GM15510 (cell line): ENCODE data around the gene TUBE1.

Experiments
- POLR2A ChIP-seq: IDR thresholded peaks from 3 replicates; pipeline ENCODE4 v1.6.1; 2011; ENCODE audit warnings: borderline replicate concordance; ENCODE audit not compliant: insufficient read length; ENCODE audit errors: extremely low read depth

TUBE1 gene

DNA sequence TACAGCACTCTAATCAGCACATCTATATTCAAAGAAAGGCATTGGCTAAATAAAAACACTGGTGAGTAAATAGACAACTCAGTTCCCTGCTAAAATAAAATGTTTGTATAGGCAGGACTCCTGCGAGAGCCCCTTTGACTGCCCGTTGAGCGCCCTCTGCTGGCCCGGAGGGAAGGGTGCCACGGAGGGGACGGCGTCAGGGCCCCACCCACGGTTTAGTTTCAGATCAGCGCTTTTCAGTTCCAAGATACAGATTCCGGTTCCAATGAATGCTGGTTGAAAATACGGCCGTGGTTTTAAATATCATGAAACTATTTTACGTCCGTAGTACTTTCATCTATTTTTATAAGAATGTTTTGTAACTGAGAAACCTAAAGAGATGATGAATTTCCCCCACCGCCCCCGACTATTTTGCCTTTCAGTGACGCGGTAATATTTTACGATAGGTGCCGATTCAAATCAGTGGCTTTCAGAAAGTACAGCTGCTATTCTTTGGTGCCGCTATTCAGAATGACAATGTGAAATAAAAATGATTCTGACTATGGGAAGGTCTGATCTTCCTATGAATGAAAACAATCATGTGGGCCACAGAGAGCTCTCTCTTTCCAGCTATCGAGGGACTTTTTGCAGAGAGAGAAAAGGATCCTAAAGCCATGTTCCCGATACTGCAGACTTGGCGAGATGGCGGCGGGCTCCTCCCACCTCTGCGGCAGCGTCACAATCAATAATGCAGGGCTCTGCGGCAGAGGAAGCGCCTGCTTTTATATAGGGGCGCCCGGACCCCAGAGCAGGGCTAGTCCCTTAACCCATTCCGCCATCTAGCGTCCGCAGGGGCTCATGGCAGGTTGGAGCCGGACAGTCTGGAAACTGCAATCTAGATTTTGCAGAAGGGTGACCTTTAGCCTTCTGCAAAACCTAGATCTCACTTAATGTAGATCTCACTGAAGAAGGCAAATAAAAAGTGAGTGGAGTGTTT is 44.0 kb downstream of the TUBE1 start:
- TF ChIP-seq POLR2A = no peak

DNA sequence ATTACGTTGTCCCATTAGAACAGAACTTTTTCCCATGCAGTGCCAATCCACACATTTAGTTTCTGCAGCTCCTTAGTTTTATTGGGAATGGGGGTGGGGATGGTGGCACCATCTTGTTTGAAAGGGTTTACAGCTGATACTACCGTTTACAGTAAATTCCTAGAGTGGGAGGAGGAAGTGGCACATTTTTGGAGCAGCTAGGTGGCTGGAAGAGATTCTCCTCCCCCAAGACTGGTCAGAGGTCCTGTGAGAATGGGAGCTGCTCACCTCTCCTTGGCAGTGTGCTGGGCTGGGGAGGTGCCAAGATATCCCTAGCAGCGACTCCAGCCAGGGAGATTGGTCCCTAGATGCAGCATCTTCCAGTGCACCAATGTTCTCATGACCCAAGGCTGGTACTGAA is 45.7 kb downstream of the TUBE1 start:
- TF ChIP-seq POLR2A = no peak

DNA sequence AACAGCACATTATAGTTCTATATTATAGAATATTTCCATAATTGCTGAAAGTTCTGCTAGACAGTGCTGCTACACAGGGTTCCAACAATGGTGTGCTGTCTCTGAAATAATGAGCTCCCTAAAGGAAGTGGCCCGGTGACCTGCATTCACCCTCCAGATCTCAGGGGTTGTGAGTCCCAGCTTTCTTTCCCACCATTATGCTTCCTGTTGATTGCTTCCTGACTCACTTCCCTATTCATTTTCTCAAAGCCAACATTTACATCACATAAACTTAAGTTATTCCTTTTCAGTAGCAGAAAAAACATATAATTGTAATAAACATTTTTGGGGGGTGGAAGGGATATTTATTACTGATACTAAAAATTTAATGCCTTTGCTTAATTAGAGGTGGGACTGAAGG is 46.3 kb downstream of the TUBE1 start:
- no peak for TF ChIP-seq POLR2A

DNA sequence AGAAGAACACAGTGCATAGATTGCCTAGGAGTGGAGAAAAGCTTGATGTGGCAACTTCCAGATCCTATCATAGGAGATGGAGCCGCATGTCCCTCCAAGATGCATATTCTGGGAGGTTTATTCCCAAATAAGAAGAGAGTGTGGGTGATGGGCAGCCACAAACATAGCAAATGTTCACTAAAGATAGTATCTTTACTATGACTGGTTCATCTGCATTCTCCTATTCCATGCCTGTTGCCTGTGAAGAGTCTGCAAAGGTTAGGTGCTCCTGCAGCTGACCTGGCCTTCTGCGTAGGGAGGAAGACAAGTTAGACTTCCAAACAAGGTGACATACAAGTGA is 47.9 kb downstream of the TUBE1 start:
- TF ChIP-seq POLR2A = no peak

DNA sequence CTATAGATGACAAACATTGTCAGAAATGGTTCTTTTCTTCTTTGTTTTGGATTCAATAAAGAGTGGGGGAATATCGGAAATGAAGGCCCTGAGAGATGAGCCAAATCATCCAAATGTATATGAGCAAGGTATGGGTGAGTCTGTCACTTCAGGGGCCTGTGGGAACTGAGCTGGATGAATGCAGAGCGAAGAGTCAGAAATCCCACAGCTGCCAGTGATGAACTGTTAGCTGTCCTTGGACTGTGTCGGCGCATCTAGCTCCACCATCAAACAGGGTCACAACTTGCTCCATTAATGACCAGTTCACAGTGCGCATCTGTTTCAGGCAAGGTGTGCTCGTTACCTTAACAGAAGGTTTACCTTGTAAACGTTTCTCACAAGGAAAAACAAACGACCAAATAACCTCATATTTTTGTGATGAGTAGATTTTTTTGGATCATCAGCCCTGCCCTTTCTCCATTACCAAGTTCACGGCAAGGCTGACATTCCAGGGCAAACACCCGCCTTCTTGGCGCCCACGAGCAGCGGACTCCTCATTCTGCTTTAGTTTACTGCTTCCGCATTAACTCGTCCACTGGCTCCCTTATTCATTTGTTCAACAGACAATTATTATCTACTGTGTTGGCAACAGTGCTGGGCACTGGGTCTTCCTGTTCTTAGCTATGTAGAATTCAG is 48.4 kb downstream of the TUBE1 start:
- no peak for TF ChIP-seq POLR2A

DNA sequence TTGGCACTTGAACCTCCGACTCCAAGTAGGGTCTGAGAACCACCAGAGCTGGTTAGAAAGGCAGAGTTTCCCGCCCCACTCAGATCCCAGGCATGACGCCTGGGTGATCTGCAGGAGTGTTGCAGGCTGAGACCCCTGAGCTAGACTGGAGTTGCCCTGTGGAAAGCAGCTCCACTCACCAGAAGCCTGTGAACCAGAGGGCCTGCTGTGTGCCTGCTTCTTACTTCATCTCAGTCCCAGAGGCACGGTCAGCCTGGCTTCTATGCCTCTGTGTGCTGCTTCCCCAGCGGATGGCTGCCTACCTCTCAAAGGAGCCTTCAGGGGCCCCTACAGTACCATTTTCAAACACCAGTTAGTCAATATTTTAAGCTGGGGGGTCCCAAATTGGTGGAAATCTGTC is 49.0 kb downstream of the TUBE1 start:
- no peak for TF ChIP-seq POLR2A

DNA sequence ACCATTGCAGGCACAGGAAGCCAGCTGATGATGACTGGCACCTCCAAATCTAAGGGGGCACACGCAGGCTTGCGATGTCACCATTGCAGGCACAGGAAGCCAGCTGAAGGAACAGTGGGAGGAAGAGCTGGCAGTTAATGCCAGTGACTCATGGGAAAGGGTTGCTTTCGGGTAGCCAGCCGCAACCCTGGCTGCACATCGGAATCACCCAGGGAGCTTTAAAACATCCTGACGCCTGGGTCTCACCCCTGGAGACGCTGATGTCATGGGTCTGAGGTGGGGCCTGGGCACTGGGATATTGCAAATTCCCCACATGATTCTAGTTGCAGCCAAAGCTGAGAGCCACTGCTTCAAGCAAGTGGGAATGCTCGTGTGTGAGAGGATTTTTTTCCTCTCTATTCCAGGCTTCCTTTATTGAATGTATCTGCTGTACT is 49.5 kb downstream of the TUBE1 start:
- TF ChIP-seq POLR2A = no peak

DNA sequence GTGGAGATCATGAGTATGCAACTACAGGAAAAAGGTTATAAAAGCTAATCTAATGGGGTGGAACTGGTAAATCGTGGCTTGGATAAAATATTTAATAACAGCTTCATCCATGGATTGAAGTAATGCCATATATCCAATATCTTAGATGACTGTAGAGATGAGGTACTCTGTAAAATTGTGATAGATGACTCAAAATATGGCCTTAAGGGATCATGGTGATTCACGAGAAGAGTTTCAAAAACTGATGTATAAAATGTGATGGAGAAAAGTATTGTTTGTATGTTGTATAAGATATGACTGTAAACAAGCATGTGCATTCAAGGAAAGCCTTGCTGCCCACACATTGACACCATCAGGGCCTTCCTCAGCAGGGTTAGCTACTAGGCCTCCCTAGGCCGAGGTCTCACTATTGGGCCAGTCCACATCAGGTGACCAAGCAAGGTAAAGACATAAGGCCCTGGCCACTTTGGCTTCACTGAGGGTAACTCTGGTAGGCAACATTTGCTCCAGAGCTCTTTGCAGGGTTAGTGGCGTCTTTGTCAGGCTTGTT is 51.1 kb downstream of the TUBE1 start:
- no peak for TF ChIP-seq POLR2A

DNA sequence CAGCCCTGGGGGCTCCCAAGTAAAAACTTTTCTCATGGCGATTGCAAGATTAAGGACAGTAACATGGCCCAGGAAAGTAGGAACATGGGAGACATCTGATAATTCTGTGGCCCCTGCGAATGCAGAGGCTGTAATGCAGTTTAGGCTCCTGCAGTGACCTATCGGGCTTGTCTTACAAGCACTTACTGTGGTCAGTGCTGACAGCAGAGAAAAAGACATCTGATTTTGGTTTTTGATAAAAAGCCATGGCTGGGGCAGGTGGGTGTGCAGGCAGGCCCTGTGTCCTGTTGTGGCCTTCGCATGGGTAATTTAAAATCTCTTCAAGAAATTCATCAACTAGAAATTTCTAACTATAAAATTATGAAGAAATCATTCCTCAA is 52.7 kb downstream of the TUBE1 start:
- no peak for TF ChIP-seq POLR2A

DNA sequence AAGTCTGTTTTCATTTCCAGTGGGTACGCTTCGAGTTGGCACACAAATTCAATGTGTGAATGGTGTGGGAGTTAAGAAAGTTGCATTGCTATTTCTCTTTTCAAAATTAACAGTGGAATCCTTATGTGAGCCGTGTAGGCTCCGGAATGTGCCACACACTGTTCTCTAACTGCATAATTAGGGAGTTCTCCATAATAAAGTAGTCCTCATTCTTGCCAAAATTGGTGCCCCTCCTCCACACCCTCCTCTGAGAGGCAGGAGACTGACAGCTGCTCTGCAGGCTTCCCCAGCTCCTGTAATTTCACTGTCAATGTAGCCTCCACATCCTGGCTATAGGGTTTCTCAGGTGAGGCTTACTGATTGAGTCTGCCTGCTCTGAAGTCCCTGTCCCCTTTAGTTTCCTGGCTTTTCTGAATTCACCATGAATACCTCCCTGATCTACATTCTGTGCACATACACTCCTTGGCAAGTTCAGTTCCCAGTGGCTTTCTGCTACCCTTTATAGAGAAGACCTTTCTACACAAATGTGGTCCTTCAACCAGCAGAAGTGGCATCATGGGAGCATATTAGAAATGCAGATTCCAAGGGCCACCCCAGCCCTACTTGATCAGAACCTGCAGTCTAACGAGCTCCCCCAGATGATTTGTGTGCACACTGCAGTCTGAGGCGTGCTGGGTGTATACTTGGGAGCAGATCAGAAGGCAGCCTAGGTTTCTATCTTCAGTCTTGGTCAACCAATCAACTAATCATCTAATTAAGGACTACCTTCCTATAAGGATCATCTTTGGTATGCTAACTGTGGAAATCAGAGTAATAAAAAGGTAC is 53.3 kb downstream of the TUBE1 start:
- TF ChIP-seq POLR2A = no peak

DNA sequence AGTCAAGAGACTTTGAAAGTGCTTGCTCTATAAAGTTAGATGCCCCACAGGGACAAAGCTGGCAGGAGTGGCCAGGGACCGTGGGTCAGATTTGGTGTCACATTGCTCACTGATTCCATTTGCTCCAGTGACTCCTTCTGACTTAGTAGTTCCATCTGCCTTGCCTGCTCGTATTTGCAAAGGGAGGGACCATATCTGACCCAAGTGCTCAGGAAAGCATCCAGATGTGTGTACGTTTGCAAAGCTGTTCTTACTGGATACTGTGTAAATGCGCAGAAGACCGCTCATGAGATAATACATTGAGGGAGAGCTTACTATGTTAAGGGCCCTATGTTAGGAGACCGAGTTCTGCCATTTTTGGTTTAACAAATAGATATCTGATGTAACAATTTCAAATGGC is 54.6 kb downstream of the TUBE1 start:
- no peak for TF ChIP-seq POLR2A

DNA sequence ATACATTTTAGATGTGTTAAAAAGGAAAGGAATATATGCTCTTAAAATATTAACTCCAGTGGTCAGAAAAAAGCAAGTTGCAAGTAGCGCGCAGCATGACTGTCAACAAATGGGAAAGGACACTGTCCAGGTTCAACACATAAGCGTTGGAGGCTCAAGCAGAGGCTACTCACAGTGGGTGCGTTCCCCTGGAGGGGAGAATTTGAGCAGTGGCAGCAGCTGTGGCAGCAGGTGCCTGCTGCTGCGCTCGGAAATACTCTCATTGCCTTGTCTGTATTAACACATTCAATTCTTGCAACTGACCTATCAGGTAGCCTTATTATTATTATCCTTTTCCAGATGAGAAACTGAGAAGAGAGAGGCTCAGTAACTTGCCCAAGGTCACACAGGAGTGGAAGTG is 55.3 kb downstream of the TUBE1 start:
- no peak for TF ChIP-seq POLR2A

DNA sequence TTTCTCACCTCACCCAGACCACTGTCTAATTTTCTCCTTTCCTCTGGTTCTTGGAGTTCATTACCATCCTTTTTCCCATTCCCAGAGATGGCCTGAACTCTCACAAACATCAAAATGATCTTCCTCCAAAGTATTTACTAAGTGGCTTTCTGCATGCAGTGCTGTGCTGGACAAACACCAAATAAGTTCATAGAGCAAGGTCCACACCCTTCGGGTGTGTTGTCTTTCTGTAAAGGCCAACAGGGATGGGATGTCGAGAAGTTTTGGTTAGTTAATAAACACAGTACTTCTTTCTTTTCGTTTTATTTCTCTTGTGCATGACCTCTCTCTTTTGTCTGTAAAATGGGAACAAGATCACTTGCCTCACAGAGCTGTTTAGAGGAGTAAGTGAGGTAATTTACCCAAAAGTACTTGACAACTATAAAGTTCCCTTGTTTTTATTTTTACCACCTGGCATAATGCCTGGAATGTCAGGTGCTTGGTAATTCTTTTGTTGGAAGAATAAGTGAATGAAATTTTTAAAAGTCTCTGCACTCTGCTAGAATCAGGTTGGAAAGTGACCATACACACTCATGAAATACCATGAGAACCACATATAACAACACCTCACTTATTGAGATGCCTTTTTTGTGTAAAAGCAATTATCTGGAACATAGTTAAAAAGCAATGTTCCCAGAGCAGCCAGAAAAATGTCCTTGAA is 56.2 kb downstream of the TUBE1 start:
- TF ChIP-seq POLR2A = no peak
